Small intestine (tissue), 7 donors: ENCODE measurements around the gene C2CD2. TPM values are rescaled to one million over a fixed set of nuclear protein-coding genes. Genes with fewer than 3 reads are reported as not detected.

Experiments
- DNase-seq, 2 donors: peaks; one replicate each; pipeline versions ENCODE4 v3.0.0 to v3.0.0-alpha.2; 2013
- FAIRE-seq: peaks from 2 replicates; lab custom pipeline; 2012; peaks lifted over from hg19 to GRCh38; lab: Jason Lieb, UNC
- H3K27ac ChIP-seq, 3 donors: one replicate each; pipeline ENCODE4 v1.5.1; 2013; ENCODE audit warnings: low read length in 2 of 3, mild to moderate bottlenecking in 2 of 3, control low read depth in 1 of 3, inconsistent platforms in 1 of 3, low read depth in 1 of 3, moderate library complexity in 1 of 3
- H3K27me3 ChIP-seq, 3 donors: one replicate each; pipeline ENCODE4 v1.6.1; 2013; ENCODE audit warnings: low read length in 3 of 3, inconsistent platforms in 1 of 3; ENCODE audit not compliant: control insufficient read depth in 3 of 3, insufficient read depth in 3 of 3
- H3K36me3 ChIP-seq, 3 donors: one replicate each; pipeline ENCODE4 v1.6.1; 2013; ENCODE audit warnings: low read length in 3 of 3, inconsistent platforms in 1 of 3, low read depth in 1 of 3, mild to moderate bottlenecking in 1 of 3, moderate library complexity in 1 of 3; ENCODE audit not compliant: control insufficient read depth in 3 of 3, insufficient read depth in 2 of 3
- H3K4me1 ChIP-seq, 3 donors: one replicate each; pipeline ENCODE4 v1.6.1; 2013; ENCODE audit warnings: low read length in 2 of 3, inconsistent platforms in 1 of 3, low read depth in 1 of 3, mild to moderate bottlenecking in 1 of 3, moderate library complexity in 1 of 3; ENCODE audit not compliant: control insufficient read depth in 3 of 3, insufficient read depth in 2 of 3
- H3K4me3 ChIP-seq, 3 donors: one replicate each; pipeline ENCODE4 v1.5.1; 2013; ENCODE audit warnings: low read length in 3 of 3, control low read depth in 1 of 3, inconsistent platforms in 1 of 3, low read depth in 1 of 3, mild to moderate bottlenecking in 1 of 3, moderate library complexity in 1 of 3
- H3K9me3 ChIP-seq, 2 donors: one replicate each; pipeline ENCODE4 v1.6.1; 2013; ENCODE audit warnings: low read depth in 1 of 2, low read length in 1 of 2; ENCODE audit not compliant: control insufficient read depth in 2 of 2, insufficient read depth in 1 of 2
- WGBS, 3 donors: extraction: QIAGEN DNeasy Blood & Tissue Kit; methylation state at CpG; one replicate each; pipeline ENCODE4 v1.1.7; 2013; 5-methylcytosine and 5-hydroxymethylcytosine counted together
- polyA plus RNA-seq, 4 donors: library from polyadenylated mRNA; stranded (reverse) in 3 of 4; unstranded in 1 of 4; fragments of 200-250 nt in 3 of 4; fragments of 120-200 nt in 1 of 4; gene quantifications; one replicate each; pipeline versions ENCODE4 v1.2.1 to v1.2.3, GENCODE V29; 2013
- donor health status: healthy with polysubstance abuse.
- donor health status: control.
- donor health status: control.
- donor health status: Bipolar disorder and iron deficiency.
- donor health status: healthy.

The C2CD2 gene
- polyA plus RNA-seq, 4 donors: 2.2 to 11.1 (median 6.7) TPM

DNA sequence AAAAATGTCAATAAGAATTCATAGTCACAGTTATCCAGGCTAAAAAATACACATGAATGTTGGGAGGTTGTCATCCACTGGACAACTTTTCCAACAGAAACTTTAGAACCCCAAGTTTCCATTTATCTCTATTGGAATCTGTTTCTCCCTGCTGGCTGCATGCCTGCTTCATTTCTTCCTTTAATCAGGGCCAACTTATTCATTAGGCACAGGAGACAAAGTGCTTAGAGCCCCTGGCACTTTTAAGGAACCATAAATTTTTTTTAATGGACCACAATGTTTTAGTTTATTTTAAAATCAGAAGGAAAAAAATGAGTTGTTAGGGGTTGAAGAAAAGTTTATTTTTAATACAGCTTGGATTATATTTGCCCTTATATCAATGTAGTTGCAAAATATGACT, 26.7 kb upstream of the C2CD2 start:
- Histone ChIP-seq H3K4me1 (peaks cover 0 to 3% (median 0%) of the 10 kb centered on the region in 3 donors), H3K4me3 (no peak overlapping the region), H3K27me3 (peaks cover 0 to 5% (median 0%) of the 10 kb centered on the region in 3 donors), H3K9me3 (peaks cover 0 to 9% of the 10 kb centered on the region in 2 donors), H3K27ac (no peak overlapping the region), H3K36me3 (no peaks in the 10 kb centered on the region)
- DNase-seq (no peak), FAIRE-seq (no peak)

DNA sequence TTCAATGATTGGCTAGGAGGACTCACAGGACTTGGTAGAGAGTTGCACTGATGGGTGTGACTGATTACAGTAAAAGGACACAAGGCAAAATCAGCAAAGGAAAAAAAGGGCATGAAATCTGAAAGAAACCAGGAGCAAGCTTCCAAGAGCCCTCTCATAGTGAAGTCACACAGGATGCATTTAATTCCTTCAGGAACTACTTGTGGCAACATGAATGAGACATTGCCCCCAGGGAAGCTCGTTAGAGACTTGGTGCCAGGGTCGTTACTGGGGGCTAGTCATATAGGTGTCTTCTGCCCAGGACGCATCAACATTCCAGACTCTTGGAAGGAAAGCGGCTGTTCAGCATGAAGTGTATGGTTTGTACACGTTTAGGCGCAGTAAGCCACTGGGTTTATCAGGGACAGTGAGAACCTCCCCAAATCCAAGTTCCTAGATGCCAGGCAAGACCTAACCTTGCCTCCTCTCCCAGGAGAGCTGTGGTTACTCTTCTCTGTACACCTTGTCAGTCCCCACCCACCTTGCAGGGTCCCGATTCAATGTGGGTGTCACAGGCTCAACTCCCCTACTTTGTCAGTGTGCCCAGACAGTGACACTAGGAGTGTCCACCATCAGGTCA, 26.0 kb upstream of the C2CD2 start:
- peaks cover 0 to 9% of the 10 kb centered on the region in 2 donors for H3K9me3 ChIP-seq
- FAIRE-seq: no peak
- WGBS, 3 donors: 81 to 91% (median 86%) methylated on average over 7 of the region's 7 CpGs
- no peak for DNase-seq
- H3K4me3 ChIP-seq: no peak overlapping the region
- no peaks in the 10 kb centered on the region for H3K4me1 ChIP-seq
- peaks cover 0 to 5% (median 0%) of the 10 kb centered on the region in 3 donors for H3K27me3 ChIP-seq
- no peak overlapping the region for H3K27ac ChIP-seq
- no peaks in the 10 kb centered on the region for H3K36me3 ChIP-seq

DNA sequence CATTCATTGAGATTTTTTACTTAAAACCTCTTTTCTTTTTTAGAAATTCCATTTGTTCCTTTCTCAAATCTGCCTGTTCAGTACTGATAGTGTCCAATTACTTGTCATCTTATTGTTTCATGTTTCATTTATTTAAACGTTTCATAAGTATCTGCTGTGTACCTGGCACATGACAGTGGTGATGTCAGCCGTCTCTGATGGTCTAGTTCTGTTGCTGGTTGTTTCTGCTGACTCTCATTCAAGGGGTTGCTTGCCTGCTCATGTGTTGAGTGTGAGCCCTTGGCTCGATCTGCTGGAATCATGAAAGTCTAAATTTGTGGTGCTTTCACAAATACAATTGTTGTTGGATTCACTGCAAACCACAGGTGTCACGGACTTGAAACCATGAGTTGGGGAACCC, 25.5 kb upstream of the C2CD2 start:
- WGBS, 3 donors: 66 to 81% (median 69%) methylated on average over 4 of the region's 4 CpGs
- no peak for FAIRE-seq
- DNase-seq: no peak
- Histone ChIP-seq H3K4me3 (no peak overlapping the region), H3K27me3 (peaks cover 0 to 5% (median 0%) of the 10 kb centered on the region in 3 donors), H3K4me1 (peaks cover 0 to 2% (median 1%) of the 10 kb centered on the region in 3 donors), H3K36me3 (no peaks in the 10 kb centered on the region), H3K9me3 (peaks cover 0 to 9% of the 10 kb centered on the region in 2 donors), H3K27ac (no peak overlapping the region)

DNA sequence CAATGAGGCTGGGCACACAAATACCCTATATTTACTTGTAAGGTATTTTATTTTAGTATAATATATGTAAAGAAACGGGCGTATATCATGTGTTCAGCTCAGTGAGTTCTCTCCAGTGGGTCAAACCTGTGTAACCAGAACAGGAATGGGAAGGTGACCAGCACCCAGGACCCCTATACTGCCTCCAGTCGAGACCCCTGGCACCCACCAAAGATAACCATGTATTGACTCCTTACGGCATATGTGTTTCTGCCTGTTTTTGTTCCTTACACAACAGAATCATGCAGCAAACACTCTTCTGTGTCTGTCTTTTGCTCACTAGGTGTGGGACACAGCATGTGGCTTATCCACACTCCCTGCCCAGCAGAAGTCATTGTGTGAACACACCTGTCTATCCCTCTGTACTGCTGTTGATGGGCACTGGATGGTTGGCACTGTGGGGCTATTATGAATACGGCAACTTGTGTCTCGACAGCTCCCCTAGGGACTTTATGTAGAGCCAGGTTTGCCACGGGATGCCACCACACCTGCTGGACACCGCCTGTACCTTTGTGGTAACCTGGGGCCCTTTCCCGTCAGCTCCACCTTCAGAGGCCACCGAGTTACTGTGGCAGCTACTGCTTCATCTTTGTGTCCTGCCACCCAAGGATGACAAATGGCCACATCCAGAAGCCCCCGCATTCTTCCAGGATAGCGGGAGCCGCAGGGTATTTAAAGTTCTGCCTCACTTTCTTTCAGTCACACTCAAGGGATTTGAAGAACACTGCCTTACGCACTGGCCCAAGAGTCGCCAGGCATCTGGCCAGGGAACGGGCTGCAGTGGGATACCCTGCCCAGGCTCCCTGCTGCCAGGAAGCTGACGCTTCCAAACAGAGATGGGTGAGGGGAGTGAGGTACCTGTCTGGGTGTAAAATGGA, 23.5 kb upstream of the C2CD2 start:
- Histone ChIP-seq H3K4me3 (no peak overlapping the region), H3K36me3 (no peaks in the 10 kb centered on the region), H3K4me1 (peaks cover 0 to 14% (median 7%) of the 10 kb centered on the region in 3 donors), H3K27ac (no peak overlapping the region), H3K9me3 (peaks cover 0 to 9% of the 10 kb centered on the region in 2 donors), H3K27me3 (peaks cover 0 to 5% (median 0%) of the 10 kb centered on the region in 3 donors)
- no peak for FAIRE-seq
- WGBS, 3 donors: 88 to 93% (median 90%) methylated on average over 17 of the region's 17 CpGs
- DNase-seq: no peak

DNA sequence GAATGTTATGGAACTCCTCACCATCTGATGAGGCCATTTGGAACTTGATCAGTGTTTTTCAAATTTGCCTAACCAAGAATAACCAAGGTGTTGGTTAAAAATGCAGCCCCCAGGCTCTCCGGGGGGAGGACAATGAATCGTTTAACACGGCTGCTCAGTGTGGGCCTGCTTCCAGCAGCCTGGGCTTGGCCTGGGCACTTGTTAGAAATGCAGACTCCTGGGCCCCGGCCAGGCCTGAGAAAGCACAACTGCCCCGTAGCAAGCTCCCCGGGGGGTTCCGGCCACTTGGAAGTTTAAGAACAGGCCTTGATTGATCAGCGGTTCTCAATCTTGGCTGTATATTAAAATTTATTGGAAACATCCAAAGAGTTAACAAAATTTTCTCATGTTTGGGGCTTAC, 22.8 kb upstream of the C2CD2 start:
- H3K27me3 ChIP-seq: peaks cover 0 to 5% (median 0%) of the 10 kb centered on the region in 3 donors
- FAIRE-seq (no peak), DNase-seq (no peak)
- no peak overlapping the region for H3K4me3 ChIP-seq
- H3K9me3 ChIP-seq: peaks cover 0 to 9% of the 10 kb centered on the region in 2 donors
- no peaks in the 10 kb centered on the region for H3K36me3 ChIP-seq
- H3K27ac ChIP-seq: no peak overlapping the region
- 92 to 96% (median 94%) methylated on average over 8 of the region's 8 CpGs for WGBS, 3 donors
- H3K4me1 ChIP-seq: peaks cover 0 to 14% (median 7%) of the 10 kb centered on the region in 3 donors

DNA sequence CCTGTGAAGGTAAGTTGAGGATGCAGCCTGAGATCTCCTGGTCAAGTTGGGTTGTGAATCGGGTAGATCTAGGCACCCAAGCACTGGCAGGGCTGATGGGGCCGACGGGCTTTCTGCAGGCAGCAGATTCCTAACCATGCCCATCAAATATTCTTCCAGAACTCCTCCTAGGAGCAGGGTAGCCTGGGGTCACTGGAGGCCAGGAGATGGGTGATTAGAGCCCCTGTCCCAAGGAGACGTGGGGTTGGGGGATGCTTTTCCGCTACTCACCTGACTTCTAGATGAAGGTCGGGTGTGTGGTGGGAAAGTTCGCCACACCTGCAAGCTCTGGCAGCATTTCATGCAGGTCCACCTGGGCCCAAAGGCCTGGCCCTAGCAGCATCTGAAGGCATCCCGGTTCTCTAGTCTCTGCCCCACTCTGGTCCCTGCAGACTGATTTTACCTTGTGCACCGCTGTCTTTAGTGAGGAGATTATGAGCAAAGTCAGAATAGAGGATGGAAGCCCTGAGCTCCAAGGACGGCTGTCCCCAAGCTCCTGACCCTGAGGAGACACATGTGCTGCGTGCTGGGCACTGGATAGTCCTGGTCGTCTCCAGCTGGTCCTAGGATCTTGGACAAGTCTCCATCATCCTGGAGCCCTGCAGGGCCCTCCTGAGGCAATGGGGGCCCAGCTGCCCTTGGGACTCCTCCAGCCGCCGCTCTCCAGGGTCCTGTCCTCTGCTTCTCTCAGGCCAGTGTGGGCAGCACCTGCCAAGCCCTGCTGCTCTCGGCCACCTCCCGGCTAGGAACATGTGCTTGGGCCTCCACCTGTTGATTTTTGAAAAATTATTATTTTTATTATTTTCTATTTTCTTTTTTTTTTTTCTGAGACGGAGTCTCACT, 21.8 kb upstream of the C2CD2 start:
- no peak for DNase-seq
- no peaks in the 10 kb centered on the region for H3K36me3 ChIP-seq
- no peak overlapping the region for H3K4me3 ChIP-seq
- H3K4me1 ChIP-seq: peaks cover 0 to 14% (median 7%) of the 10 kb centered on the region in 3 donors
- 89 to 96% (median 93%) methylated on average over 17 of the region's 17 CpGs for WGBS, 3 donors
- H3K27ac ChIP-seq: no peak overlapping the region
- no peak for FAIRE-seq
- H3K9me3 ChIP-seq: peaks cover 0 to 9% of the 10 kb centered on the region in 2 donors
- H3K27me3 ChIP-seq: peaks cover 0 to 5% (median 0%) of the 10 kb centered on the region in 3 donors

DNA sequence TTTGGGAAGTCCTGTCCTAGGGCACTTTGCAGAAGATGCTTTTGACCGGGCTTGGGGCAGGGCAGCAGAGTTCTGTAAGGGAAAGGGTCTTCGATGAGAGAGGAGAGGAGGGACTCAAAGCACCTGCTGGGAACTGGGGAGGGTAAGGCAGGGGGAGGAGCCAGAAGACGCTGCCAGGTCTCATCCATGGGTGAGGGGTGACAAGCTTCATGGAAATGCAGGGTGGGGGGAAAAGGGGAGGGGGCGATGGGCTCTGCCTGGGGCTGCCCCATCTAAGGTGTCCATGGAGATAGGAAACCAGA, 20.9 kb upstream of the C2CD2 start:
- H3K4me1 ChIP-seq: peaks cover 0 to 14% (median 7%) of the 10 kb centered on the region in 3 donors
- H3K36me3 ChIP-seq: no peaks in the 10 kb centered on the region
- no peak for DNase-seq
- WGBS, 3 donors: 85 to 89% (median 86%) methylated on average over 4 of the region's 4 CpGs
- no peak overlapping the region for H3K4me3 ChIP-seq
- no peak overlapping the region for H3K27ac ChIP-seq
- H3K9me3 ChIP-seq: peaks cover 0 to 4% of the 10 kb centered on the region in 2 donors
- no peaks in the 10 kb centered on the region for H3K27me3 ChIP-seq
- FAIRE-seq: no peak
